Activated B cell treated with CpG ODN at 0.5 μM for 24 hours (primary cell): Measurements from ENCODE around the gene RET. TPM values are rescaled to one million over a fixed set of nuclear protein-coding genes. Genes with fewer than 3 reads are reported as not detected.
A peak's percentile ranks its signal among the peaks of the same experiment; 100 is the strongest.

Experiments used
- ATAC-seq: fragments of 200-7000 bp; cut with Tn5 transposase; one replicate; pipeline ENCODE4 v1.10.0; 2021; ENCODE audit warnings: low read depth, mild to moderate bottlenecking, moderate library complexity
- CTCF ChIA-PET: fragments of 350-600 bp; sonication (Branson Sonifier 250); formaldehyde crosslinking; loops from one replicate; lab custom pipeline; 2021; ENCODE audit warnings: antibody characterized with exemption; lab: Charles Lee
- POLR2A ChIA-PET: fragments of 350-600 bp; sonication (Branson Sonifier 250); formaldehyde crosslinking; loops from one replicate; lab custom pipeline; 2021; ENCODE audit warnings: antibody characterized with exemption; lab: Charles Lee
- DNase-seq: peaks from one replicate; pipeline ENCODE4 v3.0.0; 2022
- H3K27ac Mint-ChIP-seq: one replicate; pipeline ENCODE4 v1.8.0; 2020; ENCODE audit warnings: mixed read lengths
- H3K27me3 Mint-ChIP-seq: one replicate; pipeline ENCODE4 v1.8.0; 2021; ENCODE audit warnings: mixed read lengths
- H3K36me3 Mint-ChIP-seq: one replicate; pipeline ENCODE4 v1.8.0; 2021; ENCODE audit warnings: low read depth, mixed read lengths
- H3K4me1 Mint-ChIP-seq: one replicate; pipeline ENCODE4 v1.8.0; 2021; ENCODE audit warnings: mixed read lengths
- H3K4me3 Mint-ChIP-seq: one replicate; pipeline ENCODE4 v1.8.0; 2020; ENCODE audit warnings: mild to moderate bottlenecking, mixed read lengths
- H3K9me3 Mint-ChIP-seq: one replicate; pipeline ENCODE4 v1.8.0; 2020; ENCODE audit warnings: mixed read lengths
- CTCF ChIP-seq: fragments of 200-600 bp; IDR thresholded peaks from one replicate; pipeline ENCODE4 v1.8.0; 2022; ENCODE audit warnings: antibody characterized with exemption, mild to moderate bottlenecking
- intact Hi-C: fragments of 100-400 bp; cut with micrococcal nuclease; formaldehyde crosslinking; loops from one replicate; pipeline ENCODE4 v1.15.1; 2024
- total RNA-seq: library from RNA; stranded (reverse); gene quantifications from 2 replicates; pipeline ENCODE4 v1.2.3, GENCODE V29; 2022

Gene RET
- total RNA-seq, 1 donor from 2014 or later, result not detected

GRCh38 chr10:43117777-43118583, 41.1 kb downstream of the RET start:
- ChIA-PET CTCF (no interaction called here), POLR2A (no interaction called here)
- intact Hi-C loops, result no loop called here
- Mint-ChIP-seq H3K27me3 (no peaks in the 10 kb centered on the region), H3K4me1 (peaks cover 32% of the 10 kb centered on the region), H3K27ac (no peak overlapping the region), H3K9me3 (no peaks in the 10 kb centered on the region), H3K36me3 (no peaks in the 10 kb centered on the region), H3K4me3 (no peak overlapping the region)
- ATAC-seq (no peak), DNase-seq (no peak)
- no peak for TF ChIP-seq CTCF

GRCh38 chr10:43118631-43119415, 42.0 kb downstream of the RET start:
- H3K4me1 Mint-ChIP-seq, result peaks cover 33% of the 10 kb centered on the region
- no peak overlapping the region for H3K27ac Mint-ChIP-seq
- H3K9me3 Mint-ChIP-seq, result no peaks in the 10 kb centered on the region
- ChIA-PET POLR2A (no interaction called here), CTCF (no interaction called here)
- H3K4me3 Mint-ChIP-seq, result no peak overlapping the region
- no peaks in the 10 kb centered on the region for H3K27me3 Mint-ChIP-seq
- DNase-seq (no peak), ATAC-seq (no peak)
- intact Hi-C loops, result no loop called here
- TF ChIP-seq CTCF, result no peak
- no peaks in the 10 kb centered on the region for H3K36me3 Mint-ChIP-seq

- Mint-ChIP-seq H3K36me3 (no peaks in the 10 kb centered on the region), H3K4me3 (no peak overlapping the region), H3K4me1 (peaks cover 35% of the 10 kb centered on the region), H3K27me3 (no peaks in the 10 kb centered on the region), H3K9me3 (no peaks in the 10 kb centered on the region), H3K27ac (no peak overlapping the region)
- TF ChIP-seq CTCF, result no peak
- intact Hi-C loops, result no loop called here
- CTCF ChIA-PET, result interaction anchor here (0.9 kb wide), 1 partner anchor 83 kb away, joined by 3 read pairs; no protein-coding TSS in a partner anchor
- ATAC-seq (no peak), DNase-seq (no peak)
- POLR2A ChIA-PET, result interaction anchor here (6.1 kb wide), 1 partner anchor 19 kb away, joined by 67 read pairs; the partner anchor contains the start of gene CSGALNACT2
Measured at GRCh38 chr10:43119416-43120115, 42.7 kb downstream of the RET start.

- Mint-ChIP-seq H3K4me3 (peak overlapping the region; percentile 59), H3K4me1 (peaks cover 41% of the 10 kb centered on the region), H3K27me3 (no peaks in the 10 kb centered on the region), H3K9me3 (no peaks in the 10 kb centered on the region), H3K36me3 (no peaks in the 10 kb centered on the region), H3K27ac (peak overlapping the region; percentile 88)
- CTCF ChIA-PET, result interaction anchor here (0.9 to 1.2 kb wide), 2 partner anchors 18 to 82 kb away, joined by 3 to 6 read pairs; partner anchors contain the start of gene CSGALNACT2
- no peak for ATAC-seq
- no peak for TF ChIP-seq CTCF
- intact Hi-C loops, result no loop called here
- no peak for DNase-seq
- POLR2A ChIA-PET, result interaction anchor here (0.6 to 6.1 kb wide), 8 partner anchors 9 to 1667 kb away, joined by 3 to 67 read pairs (median 5); partner anchors contain the start of gene CSGALNACT2
Measured at GRCh38 chr10:43120116-43120928, 43.5 kb downstream of the RET start.
